Right kidney (tissue), 1 donor: Measurements from ENCODE around the gene CASZ1.

Experiments used
- DNase-seq: peaks from one replicate; pipeline ENCODE4 v3.0.0-alpha.2; 2016

CASZ1 gene

DNA sequence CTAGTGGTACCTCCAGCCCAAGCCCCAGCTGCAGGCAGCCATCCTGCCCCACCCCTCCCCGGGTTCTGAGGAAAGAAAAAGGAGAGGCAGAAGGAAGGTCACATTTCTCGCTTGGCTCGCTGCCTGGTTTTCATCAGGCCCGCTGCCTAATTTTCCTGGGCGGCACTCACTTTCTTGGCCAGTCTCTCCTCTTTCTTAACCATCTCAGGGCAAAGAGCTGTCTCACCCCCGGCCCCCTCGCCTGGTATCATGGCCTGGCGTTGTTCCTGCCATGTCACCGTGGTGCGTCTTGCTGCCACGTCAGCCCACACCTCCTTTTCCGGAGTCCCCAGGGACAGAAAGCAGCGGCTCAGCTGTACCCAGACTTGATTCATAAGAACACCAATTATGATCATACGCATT lies 26.6 kb upstream of the CASZ1 start:
- DNase-seq, result no peak

DNA sequence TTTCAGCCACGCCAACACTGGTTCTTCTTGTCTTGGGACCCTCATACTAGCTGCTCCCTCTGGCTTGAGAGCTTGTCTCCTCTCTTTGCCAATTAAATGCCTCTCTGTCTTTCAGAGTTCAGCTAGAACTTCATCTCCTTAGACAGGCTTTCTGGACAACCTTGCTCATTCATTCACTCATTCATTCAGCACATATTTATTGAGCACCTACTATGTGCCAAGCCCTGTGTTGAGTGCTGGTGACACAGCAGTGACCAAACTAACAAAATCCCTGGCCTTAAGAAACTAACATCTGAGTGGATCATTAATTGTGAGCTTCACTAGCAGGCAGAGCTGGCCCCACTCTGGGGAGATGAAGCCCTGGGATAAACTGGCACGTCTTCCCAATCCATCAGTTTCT lies 24.9 kb upstream of the CASZ1 start:
- no peak for DNase-seq

- no peak for DNase-seq
Measured at GRCh38 chr1:10820422-10820821, 24.0 kb upstream of the CASZ1 start.

DNA sequence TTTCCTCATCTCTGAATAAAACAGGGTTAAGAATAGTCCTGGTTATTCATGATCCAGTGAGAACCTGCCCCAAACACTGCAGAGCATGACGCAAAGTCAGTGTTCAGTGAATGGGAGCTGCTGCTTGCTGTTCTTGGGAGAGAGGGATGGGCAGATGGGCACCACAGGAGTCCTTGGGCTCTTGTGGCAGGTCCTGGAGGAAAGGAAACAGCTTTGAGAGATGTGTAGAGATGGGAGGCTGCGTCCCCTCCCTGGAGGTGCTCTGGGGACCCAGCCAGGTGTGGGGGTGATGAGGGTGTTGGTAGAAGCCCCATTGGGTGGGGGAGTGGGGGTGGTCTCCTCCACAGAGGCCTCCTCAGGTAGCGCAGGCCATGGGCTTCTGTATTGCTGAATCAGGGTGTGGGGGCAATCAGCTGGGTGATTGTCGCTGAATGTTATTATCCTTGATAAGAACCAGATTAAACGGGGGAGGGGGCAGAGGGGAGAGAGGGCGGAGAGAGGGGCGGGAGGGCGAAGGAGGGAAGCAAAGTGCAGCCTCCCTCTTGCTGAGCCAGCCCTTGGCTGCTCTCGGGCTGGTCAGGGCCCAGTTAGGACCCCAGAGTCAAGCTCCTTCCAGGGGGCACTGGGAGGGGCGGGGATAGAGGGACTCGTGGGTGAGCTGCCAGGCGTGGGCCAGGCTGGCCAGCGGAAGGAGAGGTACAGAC lies 22.9 kb upstream of the CASZ1 start:
- DNase-seq, result no peak

DNA sequence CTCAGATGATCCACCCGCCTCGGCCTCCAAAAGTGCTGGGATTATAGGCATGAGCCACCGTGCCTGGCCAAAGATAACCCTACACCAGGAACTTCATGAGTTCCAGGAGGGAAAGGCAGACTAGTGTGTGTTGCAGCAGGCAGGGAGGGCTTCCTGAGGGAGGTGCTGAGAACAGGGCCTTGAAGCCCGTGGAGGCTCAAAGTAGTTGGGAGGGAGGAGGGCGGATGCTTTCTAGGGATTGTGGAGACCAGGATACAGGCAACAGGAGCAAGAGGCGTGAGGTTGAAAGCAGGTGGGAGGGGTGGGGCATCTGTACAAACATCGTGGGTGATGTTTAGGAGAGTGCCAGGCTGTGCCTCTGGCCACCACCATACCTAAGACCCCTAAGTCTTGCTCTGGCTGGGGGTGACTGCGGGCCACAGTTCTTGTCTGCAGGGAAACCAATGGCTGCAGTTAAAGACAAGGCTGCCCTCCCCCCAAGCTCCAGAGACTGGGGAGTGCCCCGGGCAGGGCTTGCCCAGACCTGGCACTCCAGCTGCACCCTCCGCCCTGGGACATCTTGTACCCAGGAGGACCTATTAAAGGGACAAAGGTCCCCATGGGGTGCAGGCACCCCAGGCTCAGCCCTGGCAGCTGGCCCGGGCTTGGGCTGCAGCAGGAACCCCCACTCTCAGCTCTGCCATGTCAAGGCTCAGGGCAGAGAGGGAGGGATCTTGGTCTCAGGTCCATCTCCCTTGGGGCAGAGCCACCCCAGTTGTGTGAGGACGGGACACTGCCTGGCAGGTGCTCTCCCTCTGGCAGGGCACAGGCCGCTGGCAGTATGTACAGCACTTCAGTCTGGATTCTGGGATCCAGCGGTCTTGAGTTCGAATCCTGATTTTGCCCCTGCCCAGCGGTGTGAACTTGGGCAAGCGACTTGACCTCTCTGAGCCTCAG lies 22.1 kb upstream of the CASZ1 start:
- DNase-seq, result no peak

DNA sequence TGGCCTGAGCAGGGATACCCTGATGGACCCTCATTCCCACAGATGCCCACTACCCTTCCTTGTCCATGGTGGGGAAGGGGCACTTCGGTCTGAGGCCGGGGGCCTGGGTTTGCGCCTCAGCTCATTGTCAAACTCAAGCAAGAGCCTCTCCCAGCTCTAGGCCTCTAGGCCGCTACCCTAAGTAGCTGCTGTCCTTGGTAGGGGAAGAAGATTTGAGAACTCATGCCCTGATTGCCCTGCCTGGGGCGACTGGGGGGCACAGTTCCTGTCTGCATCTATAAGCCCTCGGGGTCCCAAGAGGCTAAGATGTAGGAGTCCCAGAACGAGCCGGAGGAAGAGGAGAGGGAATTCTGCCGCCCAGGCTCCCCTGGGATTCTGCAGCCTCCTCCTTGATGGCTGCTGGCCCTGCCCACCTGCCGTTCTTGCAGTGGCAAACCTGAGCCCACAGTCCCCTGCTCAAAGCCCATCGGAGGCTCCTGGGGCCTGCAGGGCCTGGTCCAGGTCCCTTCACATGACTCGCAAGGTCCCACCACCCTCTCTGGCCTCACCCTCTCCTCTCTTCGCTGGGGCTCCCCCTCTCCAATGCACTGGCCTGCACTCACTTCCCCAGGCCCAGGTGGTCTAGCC lies 20.4 kb upstream of the CASZ1 start:
- no peak for DNase-seq

DNA sequence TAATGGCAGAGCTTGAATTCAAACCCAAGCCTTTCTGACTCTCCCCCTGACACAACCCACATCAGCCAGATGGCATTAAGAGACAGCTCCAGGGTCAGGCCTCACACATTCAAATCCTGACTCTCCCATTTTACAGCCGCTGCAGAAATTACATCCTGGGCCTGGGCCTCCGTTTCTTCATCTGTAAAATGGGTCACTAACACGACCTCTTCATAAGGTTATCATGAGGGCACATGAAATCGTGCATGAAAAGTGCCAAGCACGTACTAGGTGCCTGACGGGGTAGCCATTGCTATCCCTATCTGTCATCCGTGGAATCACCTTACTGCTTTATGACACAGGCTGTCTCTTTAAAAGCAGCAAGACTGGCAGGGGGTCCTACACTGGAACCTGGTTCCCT lies 19.8 kb upstream of the CASZ1 start:
- DNase-seq, result no peak

- no peak for DNase-seq
Measured at GRCh38 chr1:10815858-10816195, 19.4 kb upstream of the CASZ1 start.

GRCh38 chr1:10814976-10815857 lies 18.8 kb upstream of the CASZ1 start:
- DNase-seq, result no peak

GRCh38 chr1:10814312-10814711 lies 17.9 kb upstream of the CASZ1 start:
- DNase-seq, result no peak

- DNase-seq, result no peak
Measured at GRCh38 chr1:10813799-10814198, 17.4 kb upstream of the CASZ1 start.

DNA sequence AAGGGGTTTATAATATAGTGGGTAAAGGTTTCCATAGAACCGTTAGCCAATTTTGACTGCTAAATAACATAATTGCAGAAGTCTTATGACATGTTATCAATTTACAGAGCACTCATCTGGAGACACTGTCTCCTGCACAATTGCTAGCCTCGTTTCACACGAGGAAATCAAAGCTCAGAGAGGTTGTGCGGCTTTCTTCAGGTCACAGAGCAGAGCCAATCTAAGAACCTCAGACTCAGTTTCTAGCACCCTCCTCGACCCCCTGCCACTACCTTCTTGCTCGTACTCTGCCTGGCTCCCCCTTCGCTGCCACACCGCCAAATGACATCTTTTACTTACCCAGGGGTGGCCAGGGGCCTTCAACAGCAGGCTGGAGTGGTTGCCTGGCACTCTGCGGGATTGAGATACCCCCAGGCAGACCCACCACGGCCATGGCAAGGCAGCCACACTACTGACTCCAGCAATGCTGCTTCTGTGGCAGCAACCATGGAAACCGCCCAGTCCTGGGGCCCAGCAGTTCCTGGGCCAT lies 16.0 kb upstream of the CASZ1 start:
- no peak for DNase-seq

- no peak for DNase-seq
Measured at GRCh38 chr1:10808441-10808840, 12.0 kb upstream of the CASZ1 start.

DNA sequence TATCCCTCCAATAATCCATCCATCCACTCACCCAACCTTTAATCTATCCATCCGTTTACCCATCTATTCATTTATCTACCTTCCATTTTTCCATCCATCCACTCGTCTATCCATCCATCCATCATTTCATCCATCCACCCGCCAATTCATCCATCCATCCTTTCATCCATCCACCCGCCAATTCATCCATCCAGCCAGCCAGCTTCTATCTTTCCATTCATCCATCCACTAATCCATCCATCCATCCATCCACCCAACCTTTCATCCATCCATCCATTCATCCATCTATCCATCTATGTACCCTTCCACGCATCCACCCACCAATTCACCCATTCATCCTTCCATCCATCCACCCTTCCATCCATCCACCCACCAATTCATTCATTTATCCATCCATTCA lies 10.5 kb upstream of the CASZ1 start:
- DNase-seq, result no peak

- DNase-seq, result no peak
Measured at GRCh38 chr1:10803971-10804820, 7.8 kb upstream of the CASZ1 start.

GRCh38 chr1:10802944-10803715 lies 6.7 kb upstream of the CASZ1 start:
- DNase-seq, result no peak

DNA sequence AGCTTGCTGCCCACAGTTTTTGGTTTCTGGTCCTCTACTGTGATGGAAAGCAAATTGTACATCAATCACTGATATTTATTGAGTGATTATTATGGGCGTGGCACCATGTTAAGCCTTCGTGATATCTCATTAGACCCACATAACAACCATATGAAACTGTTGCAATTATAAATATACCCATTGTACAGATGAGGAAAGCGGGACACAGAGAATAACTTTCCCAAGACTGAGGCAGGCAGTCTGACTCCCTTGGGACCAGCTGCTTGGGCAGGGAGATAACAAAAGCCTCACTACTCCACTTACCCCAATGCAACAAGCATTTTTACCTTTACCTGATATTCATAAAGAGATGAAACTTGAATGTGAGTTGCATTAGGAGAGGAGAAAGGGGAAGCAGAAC lies 4.3 kb upstream of the CASZ1 start:
- DNase-seq, result no peak

DNA sequence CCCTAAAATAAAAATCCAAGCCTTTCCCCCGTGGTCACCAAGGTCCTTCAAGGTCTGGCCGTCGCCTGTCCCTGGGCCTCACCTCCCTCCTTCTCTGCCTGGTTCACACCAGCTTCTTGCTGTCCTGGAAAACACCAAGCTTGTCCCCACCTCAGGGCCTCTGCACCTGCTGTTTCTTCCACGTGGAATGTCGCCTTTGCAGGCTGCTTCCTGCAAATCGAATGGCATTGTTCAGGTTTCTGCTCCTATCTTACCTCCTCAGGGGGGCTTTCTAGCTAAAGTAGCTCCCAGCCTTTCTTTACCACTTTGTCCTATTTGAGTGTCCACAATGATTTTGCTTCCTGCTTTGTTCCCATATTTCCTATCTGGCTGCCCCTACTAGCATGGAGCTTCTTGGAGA lies 3.3 kb upstream of the CASZ1 start:
- no peak for DNase-seq

GRCh38 chr1:10795276-10796021 lies 997 bp downstream of the CASZ1 start:
- DNase-seq, result peak; percentile 71
